Activated naive CD8-positive, alpha-beta T cell treated with anti-CD3 and anti-CD28 coated beads, Interleukin-2, amount 10 ng/mL, durations not matched to agents 7 days and 5 days (primary cell): ENCODE measurements around the gene STAMBPL1. TPM values are rescaled to one million over a fixed set of nuclear protein-coding genes. Genes with fewer than 3 reads are reported as not detected.
"Not testable (repeated sequence)": the region's sequence is repeated elsewhere in the genome, so short reads cannot be mapped to it uniquely, and the experiment has no call there.

Source experiments
- ATAC-seq: fragments of 150-1000 bp; cut with Tn5 transposase; one replicate; pipeline ENCODE4 v1.10.0; 2021; ENCODE audit warnings: low read depth, moderate library complexity
- POLR2A ChIA-PET: fragments of 350-600 bp; sonication (Branson Sonifier 250); formaldehyde crosslinking; loops from one replicate; lab custom pipeline; 2021; ENCODE audit warnings: antibody characterized with exemption; lab: Charles Lee
- DNase-seq: peaks from one replicate; pipeline ENCODE4 v3.0.0; 2021
- H3K27ac Mint-ChIP-seq: one replicate; pipeline ENCODE4 v1.8.0; 2022; ENCODE audit warnings: mild to moderate bottlenecking, mixed read lengths
- H3K27me3 Mint-ChIP-seq: one replicate; pipeline ENCODE4 v1.8.0; 2022; ENCODE audit warnings: mild to moderate bottlenecking, moderate library complexity, mixed read lengths
- H3K36me3 Mint-ChIP-seq: one replicate; pipeline ENCODE4 v1.8.0; 2021; ENCODE audit warnings: mild to moderate bottlenecking, mixed read lengths
- H3K4me1 Mint-ChIP-seq: one replicate; pipeline ENCODE4 v1.8.0; 2021; ENCODE audit warnings: mixed read lengths
- H3K4me3 Mint-ChIP-seq: one replicate; pipeline ENCODE4 v1.8.0; 2022; ENCODE audit warnings: mild to moderate bottlenecking, moderate library complexity, mixed read lengths
- H3K9me3 Mint-ChIP-seq: one replicate; pipeline ENCODE4 v1.8.0; 2021; ENCODE audit warnings: mixed read lengths
- total RNA-seq, 2 experiments: library from RNA; stranded (reverse); gene quantifications; one replicate each; pipeline ENCODE4 v1.2.3, GENCODE V29; 2021

STAMBPL1 gene
- total RNA-seq, 2 experiments from 2014 or later: 48.3 to 54.0 TPM

GRCh38 chr10:88920986-88921593 is 41.0 kb downstream of the STAMBPL1 start:
- Mint-ChIP-seq H3K27me3 (no peaks in the 10 kb centered on the region), H3K4me1 (peaks cover 2% of the 10 kb centered on the region), H3K27ac (no peak overlapping the region), H3K9me3 (no peaks in the 10 kb centered on the region), H3K4me3 (no peak overlapping the region), H3K36me3 (peaks cover 45% of the 10 kb centered on the region)
- DNase-seq (no peak), ATAC-seq (no peak)
- POLR2A ChIA-PET: no interaction called here

- POLR2A ChIA-PET: no interaction called here
- no peaks in the 10 kb centered on the region for H3K27me3 Mint-ChIP-seq
- ATAC-seq (no peak), DNase-seq (no peak)
- no peaks in the 10 kb centered on the region for H3K9me3 Mint-ChIP-seq
- no peak overlapping the region for H3K27ac Mint-ChIP-seq
- H3K4me3 Mint-ChIP-seq: no peak overlapping the region
- H3K4me1 Mint-ChIP-seq: peaks cover 2% of the 10 kb centered on the region
- H3K36me3 Mint-ChIP-seq: peaks cover 47% of the 10 kb centered on the region
Measured at GRCh38 chr10:88922041-88922440, 42.0 kb downstream of the STAMBPL1 start.

- POLR2A ChIA-PET: no interaction called here
- no peaks in the 10 kb centered on the region for H3K27me3 Mint-ChIP-seq
Measured at GRCh38 chr10:88923520-88923919, 43.5 kb downstream of the STAMBPL1 start.

GRCh38 chr10:88926566-88927415 is 46.7 kb downstream of the STAMBPL1 start:
- Mint-ChIP-seq H3K27ac (no peak overlapping the region), H3K4me1 (peaks cover 2% of the 10 kb centered on the region), H3K9me3 (no peaks in the 10 kb centered on the region), H3K4me3 (no peak overlapping the region), H3K36me3 (peaks cover 46% of the 10 kb centered on the region), H3K27me3 (no peaks in the 10 kb centered on the region)
- DNase-seq: no peak
- POLR2A ChIA-PET: no interaction called here
- ATAC-seq: no peak

More at GRCh38 chr10:88923520-88923919, 43.5 kb downstream of the STAMBPL1 start:
- peaks cover 47% of the 10 kb centered on the region for H3K36me3 Mint-ChIP-seq
- no peak overlapping the region for H3K4me3 Mint-ChIP-seq
- H3K27ac Mint-ChIP-seq: no peak overlapping the region
- no peak for ATAC-seq
- no peaks in the 10 kb centered on the region for H3K9me3 Mint-ChIP-seq
- H3K4me1 Mint-ChIP-seq: peaks cover 2% of the 10 kb centered on the region
- DNase-seq: no peak

- H3K36me3 Mint-ChIP-seq: peaks cover 41% of the 10 kb centered on the region
Measured at GRCh38 chr10:88927416-88927690, 47.3 kb downstream of the STAMBPL1 start.

GRCh38 chr10:88928254-88928653 is 48.2 kb downstream of the STAMBPL1 start:
- Mint-ChIP-seq H3K27me3 (no peaks in the 10 kb centered on the region), H3K9me3 (no peaks in the 10 kb centered on the region), H3K27ac (no peak overlapping the region), H3K36me3 (peaks cover 41% of the 10 kb centered on the region), H3K4me1 (peaks cover 6% of the 10 kb centered on the region), H3K4me3 (no peak overlapping the region)
- DNase-seq (no peak), ATAC-seq (no peak)
- POLR2A ChIA-PET: no interaction called here

More at GRCh38 chr10:88927416-88927690, 47.3 kb downstream of the STAMBPL1 start:
- Mint-ChIP-seq H3K27ac (no peak overlapping the region), H3K9me3 (no peaks in the 10 kb centered on the region), H3K4me3 (no peak overlapping the region), H3K4me1 (peaks cover 4% of the 10 kb centered on the region), H3K27me3 (no peaks in the 10 kb centered on the region)
- POLR2A ChIA-PET: no interaction called here
- DNase-seq (no peak), ATAC-seq (no peak)

GRCh38 chr10:88931548-88931947 is 51.5 kb downstream of the STAMBPL1 start:
- peak overlapping the region; percentile 21 for H3K27ac Mint-ChIP-seq
- POLR2A ChIA-PET: interaction anchor here (0.6 to 1.8 kb wide), 4 partner anchors 60 to 487 kb away, joined by 3 to 7 read pairs (median 4); no protein-coding TSS in a partner anchor
- H3K4me1 Mint-ChIP-seq: peaks cover 16% of the 10 kb centered on the region
- ATAC-seq (no peak), DNase-seq (no peak)
- no peaks in the 10 kb centered on the region for H3K27me3 Mint-ChIP-seq
- H3K9me3 Mint-ChIP-seq: no peaks in the 10 kb centered on the region
- no peak overlapping the region for H3K4me3 Mint-ChIP-seq
- peaks cover 24% of the 10 kb centered on the region for H3K36me3 Mint-ChIP-seq

GRCh38 chr10:88932029-88932428 is 52.0 kb downstream of the STAMBPL1 start:
- Mint-ChIP-seq H3K36me3 (peaks cover 20% of the 10 kb centered on the region), H3K4me1 (peaks cover 16% of the 10 kb centered on the region)
- POLR2A ChIA-PET: interaction anchor here (0.6 to 1.8 kb wide), 4 partner anchors 60 to 486 kb away, joined by 3 to 7 read pairs (median 4); no protein-coding TSS in a partner anchor
- H3K27ac Mint-ChIP-seq, H3K9me3 Mint-ChIP-seq, H3K4me3 Mint-ChIP-seq, H3K27me3 Mint-ChIP-seq, DNase-seq, ATAC-seq: not testable (repeated sequence)

GRCh38 chr10:88932539-88933256 is 52.7 kb downstream of the STAMBPL1 start:
- no peak overlapping the region for H3K4me3 Mint-ChIP-seq
- peak; percentile 35 for DNase-seq
- ATAC-seq: peak; percentile 68
- peaks cover 20% of the 10 kb centered on the region for H3K4me1 Mint-ChIP-seq
- H3K36me3 Mint-ChIP-seq: peaks cover 15% of the 10 kb centered on the region
- H3K27me3 Mint-ChIP-seq: no peaks in the 10 kb centered on the region
- POLR2A ChIA-PET: interaction anchor here (1.8 kb wide), 1 partner anchor 97 kb away, joined by 7 read pairs; no protein-coding TSS in a partner anchor
- peak overlapping the region; percentile 30 for H3K27ac Mint-ChIP-seq
- no peaks in the 10 kb centered on the region for H3K9me3 Mint-ChIP-seq

GRCh38 chr10:88933564-88933963 is 53.5 kb downstream of the STAMBPL1 start:
- Mint-ChIP-seq H3K4me1 (peaks cover 23% of the 10 kb centered on the region), H3K27me3 (no peaks in the 10 kb centered on the region), H3K27ac (no peak overlapping the region), H3K9me3 (no peaks in the 10 kb centered on the region), H3K36me3 (peaks cover 17% of the 10 kb centered on the region), H3K4me3 (no peak overlapping the region)
- DNase-seq: no peak
- POLR2A ChIA-PET: interaction anchor here (1.8 kb wide), 1 partner anchor 98 kb away, joined by 7 read pairs; no protein-coding TSS in a partner anchor
- ATAC-seq: no peak

GRCh38 chr10:88934900-88935672 is 55.0 kb downstream of the STAMBPL1 start:
- Mint-ChIP-seq H3K27me3 (no peaks in the 10 kb centered on the region), H3K9me3 (no peaks in the 10 kb centered on the region), H3K36me3 (peaks cover 16% of the 10 kb centered on the region), H3K4me1 (peaks cover 23% of the 10 kb centered on the region), H3K4me3 (peak overlapping the region; percentile 53), H3K27ac (peak overlapping the region; percentile 86)
- ATAC-seq (peak; percentile 77), DNase-seq (peak; percentile 56)
- POLR2A ChIA-PET: interaction anchor here (1.5 kb wide), 1 partner anchor 55 kb away, joined by 5 read pairs; the partner anchor contains the start of gene FAS

- ATAC-seq: no peak
- H3K27me3 Mint-ChIP-seq: no peaks in the 10 kb centered on the region
- DNase-seq: no peak
- H3K4me3 Mint-ChIP-seq: no peak overlapping the region
- POLR2A ChIA-PET: no interaction called here
- peak overlapping the region; percentile 10 for H3K27ac Mint-ChIP-seq
- H3K36me3 Mint-ChIP-seq: peaks cover 16% of the 10 kb centered on the region
- H3K9me3 Mint-ChIP-seq: no peaks in the 10 kb centered on the region
- H3K4me1 Mint-ChIP-seq: peaks cover 23% of the 10 kb centered on the region
Measured at GRCh38 chr10:88936656-88937055, 56.6 kb downstream of the STAMBPL1 start.
